A204.1 (cell line): Measurements from ENCODE around the gene ITGBL1.

Source experiments
- FAIRE-seq: peaks from 2 replicates; lab custom pipeline; 2012; peaks lifted over from hg19 to GRCh38; lab: Jason Lieb, UNC

The ITGBL1 gene

GRCh38 chr13:101569807-101570206 is 117.3 kb downstream of the ITGBL1 start:
- FAIRE-seq, result no peak

GRCh38 chr13:101570410-101570809 is 117.9 kb downstream of the ITGBL1 start:
- no peak for FAIRE-seq

- FAIRE-seq, result no peak
Measured at GRCh38 chr13:101572456-101572855, 120.0 kb downstream of the ITGBL1 start.

- no peak for FAIRE-seq
Measured at GRCh38 chr13:101575581-101575980, 123.1 kb downstream of the ITGBL1 start.

GRCh38 chr13:101576455-101576854 is 124.0 kb downstream of the ITGBL1 start:
- no peak for FAIRE-seq

GRCh38 chr13:101576977-101577376 is 124.5 kb downstream of the ITGBL1 start:
- FAIRE-seq, result no peak

- no peak for FAIRE-seq
Measured at GRCh38 chr13:101579281-101579802, 126.9 kb downstream of the ITGBL1 start.

- no peak for FAIRE-seq
Measured at GRCh38 chr13:101584331-101584730, 131.9 kb downstream of the ITGBL1 start.

- no peak for FAIRE-seq
Measured at GRCh38 chr13:101590479-101590878, 138.0 kb downstream of the ITGBL1 start.

- no peak for FAIRE-seq
Measured at GRCh38 chr13:101594936-101595335, 142.5 kb downstream of the ITGBL1 start.

GRCh38 chr13:101596803-101597202 is 144.3 kb downstream of the ITGBL1 start:
- no peak for FAIRE-seq

GRCh38 chr13:101611491-101612475 is 159.3 kb downstream of the ITGBL1 start:
- FAIRE-seq, result no peak

- FAIRE-seq, result no peak
Measured at GRCh38 chr13:101612735-101613134, 160.3 kb downstream of the ITGBL1 start.

GRCh38 chr13:101614491-101614890 is 162.0 kb downstream of the ITGBL1 start:
- no peak for FAIRE-seq

- no peak for FAIRE-seq
Measured at GRCh38 chr13:101618440-101619187, 166.1 kb downstream of the ITGBL1 start.

- FAIRE-seq, result no peak
Measured at GRCh38 chr13:101621099-101621498, 168.6 kb downstream of the ITGBL1 start.

GRCh38 chr13:101623470-101624209 is 171.2 kb downstream of the ITGBL1 start:
- FAIRE-seq, result peak; percentile 98

GRCh38 chr13:101624210-101624922 is 171.9 kb downstream of the ITGBL1 start:
- peak; percentile 70 for FAIRE-seq

GRCh38 chr13:101624981-101625380 is 172.5 kb downstream of the ITGBL1 start:
- no peak for FAIRE-seq

GRCh38 chr13:101626925-101627555 is 174.6 kb downstream of the ITGBL1 start:
- FAIRE-seq, result peak; percentile 95

- peak; percentile 98 for FAIRE-seq
Measured at GRCh38 chr13:101627556-101627943, 175.1 kb downstream of the ITGBL1 start.
